Neural cell (in vitro differentiated cells): ENCODE measurements around the gene DOK7. TPM values are rescaled to one million over a fixed set of nuclear protein-coding genes. Genes with fewer than 3 reads are reported as not detected.

Experiments used
- H2AFZ ChIP-seq: fragments of 200-600, 300-800 bp; sonication (generic), shearing (Covaris generic); 2 replicates; pipeline ENCODE4 v1.6.0; 2014; ENCODE audit warnings: low read depth, mild to moderate bottlenecking, antibody characterized with exemption, low read length, moderate library complexity
- H3F3A ChIP-seq: fragments of 200-600 bp; shearing (Covaris generic); 2 replicates; pipeline ENCODE4 v1.6.1; 2016; ENCODE audit warnings: mild to moderate bottlenecking, moderate library complexity, mixed read lengths, antibody characterized with exemption, low read length; ENCODE audit not compliant: insufficient read depth, poor library complexity, severe bottlenecking
- H3K27ac ChIP-seq: fragments of 200-600, 300-800 bp; sonication (generic), shearing (Covaris generic); 2 replicates; pipeline ENCODE4 v1.5.1; 2014; ENCODE audit warnings: mild to moderate bottlenecking, low read length, moderate library complexity
- H3K27me3 ChIP-seq: fragments of 300-800, 200-600 bp; sonication (generic), shearing (Covaris generic); 2 replicates; pipeline ENCODE4 v1.6.0; 2014; ENCODE audit warnings: mild to moderate bottlenecking, low read depth, low read length, moderate library complexity; ENCODE audit not compliant: insufficient read depth
- H3K36me3 ChIP-seq: fragments of 300-800, 200-600 bp; sonication (generic), shearing (Covaris generic); 2 replicates; pipeline ENCODE4 v1.5.1; 2014; ENCODE audit warnings: mild to moderate bottlenecking, antibody characterized with exemption, low read length, moderate library complexity; ENCODE audit not compliant: insufficient read depth
- H3K4me2 ChIP-seq: fragments of 300-800, 200-600 bp; sonication (generic), shearing (Covaris generic); 2 replicates; pipeline ENCODE4 v1.6.0; 2014; ENCODE audit warnings: mild to moderate bottlenecking, low read length
- H3K4me3 ChIP-seq: fragments of 300-800, 200-600 bp; sonication (generic), shearing (Covaris generic); 2 replicates; pipeline ENCODE4 v1.5.1; 2014; ENCODE audit warnings: mild to moderate bottlenecking, low read length, moderate library complexity
- H3K79me2 ChIP-seq: fragments of 200-600 bp; shearing (Covaris generic); replicated peaks from 2 replicates; pipeline ENCODE4 v1.6.0; 2014; ENCODE audit warnings: mild to moderate bottlenecking, low read length, moderate library complexity; ENCODE audit not compliant: insufficient read depth
- H3K9ac ChIP-seq: fragments of 300-800, 200-600 bp; sonication (generic), shearing (Covaris generic); 2 replicates; pipeline ENCODE4 v1.6.1; 2016; ENCODE audit warnings: mild to moderate bottlenecking, low read length, mixed read lengths
- H3K9me2 ChIP-seq: fragments of 200-600 bp; shearing (Covaris generic); 2 replicates; pipeline ENCODE4 v1.6.1; 2016; ENCODE audit warnings: mild to moderate bottlenecking, low read length, mixed read lengths; ENCODE audit not compliant: insufficient read depth
- H3K9me3 ChIP-seq: fragments of 200-600, 300-800 bp; sonication (generic), shearing (Covaris generic); 2 replicates; pipeline ENCODE4 v1.6.1; 2016; ENCODE audit warnings: mild to moderate bottlenecking, mixed run types, low read length, moderate library complexity, mixed read lengths
- H4K20me1 ChIP-seq: fragments of 200-600 bp; shearing (Covaris generic); 2 replicates; pipeline ENCODE4 v1.6.1; 2016; ENCODE audit warnings: mild to moderate bottlenecking, mixed run types; ENCODE audit not compliant: insufficient read depth
- EP300 ChIP-seq: fragments of 450-650 bp; conservative IDR thresholded peaks from 2 replicates; pipeline ENCODE4 v1.6.1; 2014; ENCODE audit warnings: antibody characterized with exemption, mild to moderate bottlenecking, moderate library complexity; ENCODE audit not compliant: poor library complexity, severe bottlenecking
- EZH2 ChIP-seq: fragments of 200-600, 300-800 bp; shearing (Covaris generic), sonication (generic); IDR thresholded peaks from 2 replicates; pipeline ENCODE4 v1.6.1; 2014; ENCODE audit warnings: antibody characterized with exemption, low read length, borderline replicate concordance, mild to moderate bottlenecking; ENCODE audit not compliant: insufficient read depth, poor library complexity, severe bottlenecking
- MXI1 ChIP-seq: fragments of 450-650 bp; conservative IDR thresholded peaks from 2 replicates; pipeline ENCODE4 v1.6.1; 2014; ENCODE audit warnings: antibody characterized with exemption, mild to moderate bottlenecking; ENCODE audit not compliant: poor library complexity, severe bottlenecking
- POLR2AphosphoS5 ChIP-seq: IDR thresholded peaks from 2 replicates; pipeline ENCODE4 v1.6.1; 2012
- RAD21 ChIP-seq: fragments of 450-650 bp; conservative IDR thresholded peaks from 2 replicates; pipeline ENCODE4 v1.6.1; 2014; ENCODE audit warnings: antibody characterized with exemption, mild to moderate bottlenecking, moderate library complexity
- SMC3 ChIP-seq: fragments of 450-650 bp; conservative IDR thresholded peaks from 2 replicates; pipeline ENCODE4 v1.6.1; 2014; ENCODE audit warnings: antibody characterized with exemption, mild to moderate bottlenecking, moderate library complexity; ENCODE audit not compliant: poor library complexity
- TAF1 ChIP-seq: IDR thresholded peaks from 2 replicates; pipeline ENCODE4 v1.6.1; 2012; ENCODE audit warnings: low read depth
- polyA plus RNA-seq: library from polyadenylated mRNA; depleted of rRNA; stranded (reverse); fragments of >200 nt; gene quantifications from 2 replicates; pipeline ENCODE4 v1.2.3, GENCODE V29; 2014
- TF ChIP-seq, protein P1 (sequence below): IDR thresholded peaks from 2 replicates; pipeline ENCODE4 v1.6.1; 2012; ENCODE audit warnings: borderline replicate concordance
- TF ChIP-seq, protein P2 (sequence below): fragments of 450-650 bp; IDR thresholded peaks from 2 replicates; pipeline ENCODE4 v1.5.1; 2014; ENCODE audit warnings: antibody characterized with exemption, mild to moderate bottlenecking, moderate library complexity; ENCODE audit not compliant: poor library complexity, severe bottlenecking

Gene DOK7
- polyA plus RNA-seq, 1 donor from 2014 or later, result 0.66 TPM

DNA sequence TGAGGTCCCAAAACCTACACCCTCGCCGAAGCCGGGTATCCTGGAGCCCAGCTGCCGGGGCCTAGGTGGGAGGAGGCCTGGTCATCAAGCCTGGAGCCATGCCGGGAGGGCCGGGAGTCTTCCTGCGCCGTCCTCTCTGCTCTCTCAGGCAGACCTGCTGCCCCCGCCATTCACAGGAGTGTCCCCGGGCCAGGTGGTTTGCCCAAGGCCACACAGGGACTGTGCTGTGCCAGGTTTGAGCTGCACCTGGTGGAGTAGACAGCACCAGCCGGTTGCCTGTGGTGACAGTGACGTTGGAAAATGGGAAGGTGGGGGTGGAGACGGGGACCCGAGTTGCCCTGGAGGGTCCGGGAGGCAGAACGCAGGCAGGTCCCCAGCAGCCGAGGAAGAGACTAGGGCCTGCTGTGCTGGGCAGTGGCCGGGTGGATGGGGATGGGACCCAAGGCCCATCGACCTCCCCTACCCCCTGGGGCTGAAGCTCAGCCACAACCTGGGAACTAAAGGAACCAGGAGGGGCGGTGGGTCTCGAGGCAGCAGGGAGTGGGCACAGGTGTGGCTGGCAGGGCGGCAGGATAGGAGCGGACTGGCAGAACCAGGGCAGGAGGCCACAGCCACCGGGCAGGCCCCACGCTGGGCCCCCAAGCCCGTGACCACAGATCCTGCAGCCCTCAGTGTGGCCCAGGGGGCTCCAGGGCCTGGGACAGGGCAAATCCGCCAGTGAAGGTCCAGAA is 9.5 kb downstream of the DOK7 start:
- no peaks in the 10 kb centered on the region for H3F3A ChIP-seq
- H3K4me2 ChIP-seq, result no peak overlapping the region
- no peak overlapping the region for H3K4me3 ChIP-seq
- no peaks in the 10 kb centered on the region for H3K9me3 ChIP-seq
- no peaks in the 10 kb centered on the region for H3K36me3 ChIP-seq
- H2AFZ ChIP-seq, result no peak overlapping the region
- no peak overlapping the region for H3K9ac ChIP-seq
- H4K20me1 ChIP-seq, result no peaks in the 10 kb centered on the region
- H3K9me2 ChIP-seq, result no peaks in the 10 kb centered on the region
- no peaks in the 10 kb centered on the region for H3K79me2 ChIP-seq
- TF ChIP-seq, protein P1, sequence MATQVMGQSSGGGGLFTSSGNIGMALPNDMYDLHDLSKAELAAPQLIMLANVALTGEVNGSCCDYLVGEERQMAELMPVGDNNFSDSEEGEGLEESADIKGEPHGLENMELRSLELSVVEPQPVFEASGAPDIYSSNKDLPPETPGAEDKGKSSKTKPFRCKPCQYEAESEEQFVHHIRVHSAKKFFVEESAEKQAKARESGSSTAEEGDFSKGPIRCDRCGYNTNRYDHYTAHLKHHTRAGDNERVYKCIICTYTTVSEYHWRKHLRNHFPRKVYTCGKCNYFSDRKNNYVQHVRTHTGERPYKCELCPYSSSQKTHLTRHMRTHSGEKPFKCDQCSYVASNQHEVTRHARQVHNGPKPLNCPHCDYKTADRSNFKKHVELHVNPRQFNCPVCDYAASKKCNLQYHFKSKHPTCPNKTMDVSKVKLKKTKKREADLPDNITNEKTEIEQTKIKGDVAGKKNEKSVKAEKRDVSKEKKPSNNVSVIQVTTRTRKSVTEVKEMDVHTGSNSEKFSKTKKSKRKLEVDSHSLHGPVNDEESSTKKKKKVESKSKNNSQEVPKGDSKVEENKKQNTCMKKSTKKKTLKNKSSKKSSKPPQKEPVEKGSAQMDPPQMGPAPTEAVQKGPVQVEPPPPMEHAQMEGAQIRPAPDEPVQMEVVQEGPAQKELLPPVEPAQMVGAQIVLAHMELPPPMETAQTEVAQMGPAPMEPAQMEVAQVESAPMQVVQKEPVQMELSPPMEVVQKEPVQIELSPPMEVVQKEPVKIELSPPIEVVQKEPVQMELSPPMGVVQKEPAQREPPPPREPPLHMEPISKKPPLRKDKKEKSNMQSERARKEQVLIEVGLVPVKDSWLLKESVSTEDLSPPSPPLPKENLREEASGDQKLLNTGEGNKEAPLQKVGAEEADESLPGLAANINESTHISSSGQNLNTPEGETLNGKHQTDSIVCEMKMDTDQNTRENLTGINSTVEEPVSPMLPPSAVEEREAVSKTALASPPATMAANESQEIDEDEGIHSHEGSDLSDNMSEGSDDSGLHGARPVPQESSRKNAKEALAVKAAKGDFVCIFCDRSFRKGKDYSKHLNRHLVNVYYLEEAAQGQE, result no peak
- TF ChIP-seq, protein P2, sequence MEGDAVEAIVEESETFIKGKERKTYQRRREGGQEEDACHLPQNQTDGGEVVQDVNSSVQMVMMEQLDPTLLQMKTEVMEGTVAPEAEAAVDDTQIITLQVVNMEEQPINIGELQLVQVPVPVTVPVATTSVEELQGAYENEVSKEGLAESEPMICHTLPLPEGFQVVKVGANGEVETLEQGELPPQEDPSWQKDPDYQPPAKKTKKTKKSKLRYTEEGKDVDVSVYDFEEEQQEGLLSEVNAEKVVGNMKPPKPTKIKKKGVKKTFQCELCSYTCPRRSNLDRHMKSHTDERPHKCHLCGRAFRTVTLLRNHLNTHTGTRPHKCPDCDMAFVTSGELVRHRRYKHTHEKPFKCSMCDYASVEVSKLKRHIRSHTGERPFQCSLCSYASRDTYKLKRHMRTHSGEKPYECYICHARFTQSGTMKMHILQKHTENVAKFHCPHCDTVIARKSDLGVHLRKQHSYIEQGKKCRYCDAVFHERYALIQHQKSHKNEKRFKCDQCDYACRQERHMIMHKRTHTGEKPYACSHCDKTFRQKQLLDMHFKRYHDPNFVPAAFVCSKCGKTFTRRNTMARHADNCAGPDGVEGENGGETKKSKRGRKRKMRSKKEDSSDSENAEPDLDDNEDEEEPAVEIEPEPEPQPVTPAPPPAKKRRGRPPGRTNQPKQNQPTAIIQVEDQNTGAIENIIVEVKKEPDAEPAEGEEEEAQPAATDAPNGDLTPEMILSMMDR, result no peak
- TF ChIP-seq SMC3 (no peak), TAF1 (no peak), MXI1 (no peak), POLR2AphosphoS5 (no peak), RAD21 (no peak), EZH2 (no peak), EP300 (no peak)
- no peaks in the 10 kb centered on the region for H3K27me3 ChIP-seq
- H3K27ac ChIP-seq, result no peak overlapping the region

DNA sequence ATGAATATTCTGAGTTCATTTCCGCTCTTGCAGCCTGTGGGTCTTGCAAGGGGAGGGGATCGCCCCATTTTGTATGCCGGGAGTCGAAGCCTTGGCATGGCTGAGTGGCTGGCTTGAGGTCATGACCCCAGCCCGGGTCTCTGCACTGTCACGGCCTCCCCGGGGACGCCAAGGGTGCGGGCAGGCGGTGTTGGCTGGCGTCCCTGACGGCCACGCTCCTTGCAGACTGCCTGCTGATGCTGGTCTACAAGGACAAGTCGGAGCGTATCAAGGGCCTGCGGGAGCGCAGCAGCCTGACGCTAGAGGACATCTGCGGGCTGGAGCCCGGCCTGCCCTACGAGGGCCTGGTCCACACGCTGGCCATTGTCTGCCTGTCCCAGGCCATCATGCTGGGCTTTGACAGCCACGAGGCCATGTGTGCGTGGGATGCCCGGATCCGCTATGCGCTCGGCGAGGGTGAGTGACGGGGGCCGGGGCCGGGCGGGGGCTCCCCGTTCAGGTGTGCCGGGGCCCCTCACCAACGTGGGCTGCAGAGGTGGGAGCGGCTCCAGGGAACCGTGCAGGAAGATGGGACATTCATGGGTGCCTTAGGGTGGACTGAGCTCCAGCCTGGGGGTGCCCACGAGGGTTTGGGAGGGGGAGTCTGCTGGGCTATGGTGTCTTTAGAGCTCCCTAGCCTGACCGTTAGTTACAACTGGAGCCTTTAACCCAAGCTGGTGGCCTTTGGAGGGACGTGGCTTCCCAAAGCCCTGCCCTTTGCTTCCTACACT is 10.3 kb downstream of the DOK7 start:
- Histone ChIP-seq H3K9me2 (no peaks in the 10 kb centered on the region), H3K9me3 (no peaks in the 10 kb centered on the region), H3K27ac (no peak overlapping the region), H3K4me3 (no peak overlapping the region), H3K27me3 (no peaks in the 10 kb centered on the region), H3K36me3 (no peaks in the 10 kb centered on the region), H2AFZ (no peak overlapping the region), H3K4me2 (no peak overlapping the region), H3K79me2 (no peaks in the 10 kb centered on the region), H4K20me1 (no peaks in the 10 kb centered on the region), H3F3A (no peaks in the 10 kb centered on the region), H3K9ac (no peak overlapping the region)
- TF ChIP-seq RAD21 (no peak), POLR2AphosphoS5 (no peak), EP300 (no peak), MXI1 (no peak), EZH2 (no peak), SMC3 (no peak), TAF1 (no peak)
- TF ChIP-seq, protein P2, result no peak
- TF ChIP-seq, protein P1, result no peak
